H1 (cell line): ENCODE data around the gene HPN. TPM values are rescaled to one million over a fixed set of nuclear protein-coding genes. Genes with fewer than 3 reads are reported as not detected.

Source experiments
- BACH1 ChIP-seq: IDR thresholded peaks from 2 replicates; pipeline ENCODE4 v1.6.1; 2012; ENCODE audit warnings: low read length, improper control_type of control experiment
- BRCA1 ChIP-seq: IDR thresholded peaks from 2 replicates; pipeline ENCODE4 v1.6.1; 2012; ENCODE audit warnings: low read depth, low read length, improper control_type of control experiment
- CEBPB ChIP-seq: IDR thresholded peaks from 2 replicates; pipeline ENCODE4 v1.6.1; 2012; ENCODE audit warnings: low read depth, low read length
- CHD1 ChIP-seq: IDR thresholded peaks from 2 replicates; pipeline ENCODE4 v1.6.1; 2012; ENCODE audit warnings: low read depth, low read length, improper control_type of control experiment
- CHD7 ChIP-seq: fragments of 300-600 bp; sonication (generic); IDR thresholded peaks from 2 replicates; pipeline ENCODE4 v1.7.1; 2012; ENCODE audit warnings: low read length, moderate library complexity, mild to moderate bottlenecking, inconsistent platforms; ENCODE audit not compliant: insufficient replicate concordance
- EGR1 ChIP-seq: IDR thresholded peaks from 2 replicates; pipeline ENCODE4 v1.6.1; 2011; ENCODE audit warnings: low read depth, low read length, borderline replicate concordance
- NANOG ChIP-seq: IDR thresholded peaks from 2 replicates; pipeline ENCODE4 v1.6.1; 2011; ENCODE audit warnings: low read length, low read depth, mild to moderate bottlenecking, inconsistent platforms; ENCODE audit not compliant: insufficient read depth, poor library complexity, severe bottlenecking
- SP4 ChIP-seq: IDR thresholded peaks from 2 replicates; pipeline ENCODE4 v1.6.1; 2012; ENCODE audit warnings: low read length, inconsistent platforms
- SUZ12 ChIP-seq: fragments of 200-600 bp; sonication (generic); IDR thresholded peaks from 2 replicates; pipeline ENCODE4 v1.6.1; 2012; ENCODE audit warnings: mild to moderate bottlenecking, inconsistent platforms, low read length, moderate library complexity, mixed read lengths
- USF2 ChIP-seq: IDR thresholded peaks from 2 replicates; pipeline ENCODE4 v1.6.1; 2011; ENCODE audit warnings: low read length, improper control_type of control experiment
- polyA plus RNA-seq, 7 experiments: library from polyadenylated mRNA; depleted of rRNA in 3 of 7; stranded (reverse) in 5 of 7; unstranded in 2 of 7; fragments of >200 nt in 5 of 7; fragments of 200-250 nt in 2 of 7; gene quantifications; 1 replicate in 5 of 7; 2 replicates in 1 of 7; 4 replicates in 1 of 7; pipeline versions ENCODE4 v1.2.1 to v1.2.3, GENCODE V29; 2011 to 2013; ENCODE audit warnings: missing spikeins in 2 of 7, mixed read lengths in 2 of 7
- total RNA-seq: library from RNA; stranded (reverse); fragmentation: NEBNext Ultra II Directional; extraction: Animal tissue kit (Norgen Biotek cat#: 25700); gene quantifications from 2 replicates; pipeline ENCODE4 v1.2.1, GENCODE V29; 2021

HPN gene
- total and polyA plus RNA-seq, 2 of the 8 experiments (the other 6 are each of a cell fraction or from before 2014, with no cell fraction given) = 14.7 to 33.7 TPM

- TF ChIP-seq CHD7 = no peak
- no peak for TF ChIP-seq SUZ12
- no peak for TF ChIP-seq NANOG
- TF ChIP-seq SP4 = no peak
- no peak for TF ChIP-seq CEBPB
- no peak for TF ChIP-seq CHD1
- TF ChIP-seq BACH1 = no peak
- no peak for TF ChIP-seq USF2
- TF ChIP-seq EGR1 = no peak
- TF ChIP-seq BRCA1 = no peak
Measured at GRCh38 chr19:35083691-35084508, 42.4 kb downstream of the HPN start (continued).
